Measurements from ENCODE around the gene EVA1B.

GRCh38 chr1:36349241-36349671 is 25.8 kb upstream of the EVA1B start:
- TF ChIP-seq CTCF (IDR thresholded peaks at IDR 0.05) (no peak), POLR2A (IDR thresholded peaks at IDR 0.05) (no peak)

Data from adrenal gland (tissue), 5 donors.